GM18907 (cell line): Measurements from ENCODE around the gene HOPX.
"Not testable (repeated sequence)": the region's sequence is repeated elsewhere in the genome, so short reads cannot be mapped to it uniquely, and the experiment has no call there.

Experiments
- ATAC-seq: cut with Tn5 transposase; IDR thresholded peaks from one replicate; pipeline ENCODE4 v1.9.1; 2021; ENCODE audit warnings: mild to moderate bottlenecking, moderate library complexity; ENCODE audit not compliant: unreplicated experiment

Gene HOPX

DNA sequence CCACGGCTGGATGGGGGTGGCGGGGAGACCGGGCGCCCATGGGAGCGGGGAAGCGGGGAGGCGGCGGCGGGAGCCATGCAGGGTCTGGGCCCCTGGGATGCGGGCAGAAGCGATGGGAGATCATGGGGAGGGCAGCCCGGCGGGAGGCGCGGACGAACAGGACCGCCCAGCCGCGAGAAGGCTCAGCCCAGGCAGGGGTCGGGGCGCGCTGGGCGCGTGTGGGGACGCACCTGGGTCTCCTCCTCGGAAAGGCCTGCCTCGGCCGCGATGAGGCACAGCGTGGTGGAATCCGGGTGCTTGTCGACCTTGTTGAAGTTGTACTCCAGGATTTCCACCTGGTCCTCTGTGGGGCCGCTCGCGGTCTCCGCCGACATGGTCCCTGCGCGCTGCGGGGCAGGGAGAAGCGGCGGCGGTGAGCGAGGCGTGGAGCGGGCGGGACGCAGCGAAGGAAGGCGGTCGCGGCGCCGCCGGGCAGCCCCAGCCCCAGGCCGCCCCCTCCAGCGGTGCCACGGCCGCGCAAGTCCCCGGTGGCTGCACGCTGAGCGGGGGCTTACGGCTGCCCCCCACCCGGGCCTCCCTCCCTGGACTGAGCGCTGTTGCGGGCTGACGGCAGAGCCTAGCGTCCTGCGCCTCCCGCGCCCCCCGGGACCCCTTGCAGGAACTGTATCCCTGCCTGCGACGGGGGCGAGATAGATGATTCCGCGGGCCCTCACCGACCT is 25.3 kb downstream of the HOPX start:
- no peak for ATAC-seq

DNA sequence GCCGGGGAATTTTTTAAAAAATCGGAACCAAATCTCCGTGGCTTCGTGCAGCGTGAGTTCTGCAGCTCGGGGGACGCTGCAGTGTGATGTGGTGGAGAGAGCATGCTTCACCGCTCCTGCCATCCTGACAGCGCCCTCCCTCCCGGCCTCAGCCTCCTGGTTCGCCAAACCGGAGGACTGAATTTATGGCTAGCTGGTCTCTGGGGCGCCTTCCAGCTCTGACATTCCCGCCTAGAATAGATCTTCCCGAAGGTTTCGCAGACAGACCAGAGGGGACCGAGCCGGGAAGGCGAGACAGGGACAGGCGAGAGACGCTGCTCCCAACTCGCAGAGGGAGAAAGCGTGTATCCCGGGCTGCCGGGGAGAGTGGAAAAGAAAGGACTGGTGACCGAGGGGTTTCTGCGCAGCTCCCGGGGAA is 25.9 kb downstream of the HOPX start:
- no peak for ATAC-seq

GRCh38 chr4:56654238-56654632 is 26.9 kb downstream of the HOPX start:
- no peak for ATAC-seq

GRCh38 chr4:56653461-56654237 is 27.4 kb downstream of the HOPX start:
- ATAC-seq = no peak

DNA sequence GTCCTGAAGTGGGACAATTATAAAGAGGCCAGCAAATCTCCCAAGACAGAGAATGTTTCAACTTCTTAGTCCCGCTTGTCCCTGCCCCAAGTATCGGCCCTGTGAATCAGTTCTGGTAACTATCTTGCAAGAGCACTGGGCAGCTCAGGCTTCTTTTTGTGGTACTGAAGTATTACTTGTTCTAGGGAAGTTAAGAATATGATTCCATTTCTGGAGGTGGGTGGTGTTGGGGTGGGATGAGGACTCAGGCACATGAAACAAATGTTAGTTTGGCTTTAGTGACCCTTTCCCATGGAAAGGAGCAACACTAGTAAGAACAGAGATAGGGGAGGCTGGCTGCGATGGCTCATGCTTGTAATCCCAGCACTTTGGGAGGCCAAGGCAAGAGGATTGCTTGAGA is 28.9 kb downstream of the HOPX start:
- ATAC-seq = no peak

DNA sequence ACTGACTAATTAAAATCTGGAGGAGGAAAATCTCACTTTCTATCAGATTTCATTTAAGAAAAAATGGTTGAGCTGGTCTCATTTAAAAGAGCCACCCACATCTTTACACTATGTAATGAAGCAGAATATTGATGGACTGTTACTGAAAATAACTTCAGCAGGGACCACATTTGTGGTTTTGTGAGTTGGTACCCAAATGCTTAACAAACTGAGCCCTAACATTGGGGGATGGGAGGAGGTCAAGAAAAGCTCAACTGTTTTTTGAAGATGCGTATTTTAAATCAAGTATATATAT is 30.1 kb downstream of the HOPX start:
- no peak for ATAC-seq

- ATAC-seq = no peak
These were observed 30.6 kb downstream of the HOPX start for GRCh38 chr4:56650262-56651055.

- ATAC-seq = no peak
These were observed 31.4 kb downstream of the HOPX start for GRCh38 chr4:56649445-56650261.

- ATAC-seq = no peak
These were observed 32.3 kb downstream of the HOPX start for GRCh38 chr4:56648824-56649151.

DNA sequence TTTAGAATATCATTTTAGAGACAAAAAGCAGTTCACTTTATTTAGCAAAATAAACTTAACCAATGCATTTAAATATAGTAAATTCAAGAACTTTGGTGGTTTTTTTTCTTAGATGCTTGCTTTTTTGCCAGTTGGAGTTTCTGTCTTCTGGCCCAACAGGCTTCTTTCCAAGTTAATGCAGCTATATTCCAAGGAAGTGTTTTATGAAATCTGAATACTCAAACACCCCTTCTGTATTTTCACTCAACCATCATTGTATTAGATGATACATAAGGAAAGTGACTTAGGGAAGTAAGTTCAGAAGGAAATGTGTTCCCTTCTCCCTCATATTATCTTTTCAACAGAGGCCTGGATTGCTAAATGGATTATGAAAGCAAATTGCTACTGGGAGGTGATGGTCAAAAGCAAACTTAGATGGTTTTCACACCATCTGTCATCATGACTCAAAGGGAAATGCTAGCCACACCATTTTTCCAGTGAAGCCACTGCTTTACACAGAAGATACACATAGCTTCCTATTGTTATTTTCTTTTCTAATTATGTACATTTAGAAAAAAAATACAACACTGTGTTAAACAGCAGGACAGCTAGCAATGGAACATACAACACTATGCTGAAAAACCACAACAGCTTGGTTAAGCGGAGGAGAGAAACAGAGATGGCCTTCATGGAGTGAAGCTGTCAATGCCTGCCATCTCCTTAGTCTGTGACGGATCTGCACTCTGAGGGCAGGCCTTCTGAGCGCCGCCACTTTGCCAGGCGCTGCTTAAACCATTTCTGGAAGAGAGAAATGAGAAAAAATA is 32.9 kb downstream of the HOPX start:
- ATAC-seq = no peak

DNA sequence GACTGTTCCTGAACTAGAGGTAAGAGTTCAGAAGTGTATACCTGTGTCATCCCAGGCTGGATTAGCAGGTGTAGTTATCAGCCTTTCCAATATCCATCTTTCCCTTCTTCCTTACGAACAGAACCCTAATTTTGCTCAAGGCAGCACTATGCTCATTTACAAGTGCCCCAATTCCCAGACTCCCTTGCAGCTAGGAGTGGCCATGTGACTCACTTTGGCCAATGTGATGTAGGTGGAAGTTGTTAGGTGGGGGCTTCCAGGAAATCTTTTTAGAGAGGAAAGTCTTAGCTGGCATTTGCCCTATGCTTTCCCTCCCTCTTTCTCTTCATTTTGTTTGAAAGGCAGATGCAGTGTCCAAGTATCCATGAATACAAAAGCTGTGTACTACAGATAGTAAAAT is 34.8 kb downstream of the HOPX start:
- no peak for ATAC-seq

DNA sequence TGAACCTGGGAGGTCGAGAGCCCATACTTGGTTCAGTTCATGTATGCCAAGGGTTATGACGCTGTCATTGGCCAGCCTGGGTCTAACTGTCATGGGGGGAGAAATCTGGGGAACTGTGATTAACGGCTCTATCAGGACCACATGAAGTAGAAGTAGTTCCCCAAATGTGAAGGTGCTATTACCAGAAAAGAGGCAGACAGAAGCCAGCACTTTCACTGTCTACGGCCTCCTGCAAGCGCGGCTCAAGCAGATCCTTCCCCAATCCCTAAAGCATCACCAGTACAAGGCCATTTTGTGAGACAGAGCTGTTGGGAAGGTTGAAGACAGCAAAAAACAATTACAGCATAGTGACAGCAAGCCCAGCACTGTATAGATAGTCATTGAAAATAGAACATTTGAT is 37.5 kb downstream of the HOPX start:
- ATAC-seq = no peak

- ATAC-seq = no peak
These were observed 39.5 kb downstream of the HOPX start for GRCh38 chr4:56641494-56642051.

GRCh38 chr4:56640621-56641493 is 40.2 kb downstream of the HOPX start:
- ATAC-seq = no peak

GRCh38 chr4:56637791-56638190 is 43.3 kb downstream of the HOPX start:
- no peak for ATAC-seq

DNA sequence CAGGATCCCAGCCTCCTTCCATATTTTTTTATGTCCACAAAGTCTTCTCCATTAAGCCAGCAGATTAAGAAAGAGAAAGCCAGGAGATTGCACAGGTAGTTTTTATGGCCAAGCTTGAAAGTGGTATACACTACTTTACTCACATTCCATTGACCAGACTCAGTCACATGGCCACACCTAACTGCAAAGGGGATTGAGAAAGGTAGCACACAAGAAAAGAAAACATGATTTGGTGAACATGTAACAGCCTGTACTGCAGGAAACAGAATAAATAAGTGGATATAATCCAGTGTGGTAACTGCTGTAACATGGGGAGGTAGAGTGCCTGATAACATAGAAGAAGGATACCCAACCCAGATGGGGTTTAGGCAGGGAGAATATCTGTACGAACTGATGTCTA is 43.9 kb downstream of the HOPX start:
- no peak for ATAC-seq

DNA sequence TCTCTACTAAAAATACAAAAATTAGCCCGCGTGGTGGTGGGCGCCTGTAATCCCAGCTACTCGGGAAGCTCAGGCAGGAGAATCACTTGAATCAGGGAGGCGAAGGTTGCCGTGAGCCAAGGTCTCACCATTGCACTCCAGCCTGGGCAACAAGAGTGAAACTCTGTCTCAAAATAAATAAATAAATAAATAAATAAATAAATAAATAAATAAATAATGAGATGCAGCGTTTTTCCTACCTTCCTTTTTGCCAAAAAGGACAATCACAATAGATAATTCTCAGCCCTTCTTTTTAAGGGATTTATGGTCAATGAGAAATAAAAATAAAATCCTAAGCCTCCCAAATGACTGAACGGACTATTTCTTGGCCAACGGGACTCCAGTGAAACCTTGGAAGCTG is 46.1 kb downstream of the HOPX start:
- not testable (repeated sequence) for ATAC-seq

GRCh38 chr4:56633486-56633885 is 47.6 kb downstream of the HOPX start:
- no peak for ATAC-seq
